Activated CD8-positive, alpha-beta memory T cell treated with anti-CD3 and anti-CD28 coated beads for 1 hour (primary cell): ENCODE data around the gene MEMO1.
"Not testable (repeated sequence)": the region's sequence is repeated elsewhere in the genome, so short reads cannot be mapped to it uniquely, and the experiment has no call there.

ENCODE experiments used
- DNase-seq, 2 donors: peaks; one replicate each; pipeline ENCODE4 v3.0.0-alpha.2; 2020; ENCODE audit warnings: low read depth in 1 of 2; ENCODE audit errors: extremely low read depth in 1 of 2

MEMO1 gene

GRCh38 chr2:31958140-31958717 is 52.6 kb downstream of the MEMO1 start:
- no peak for DNase-seq

- no peak for DNase-seq
These were observed 53.3 kb downstream of the MEMO1 start for GRCh38 chr2:31957354-31958139.

- DNase-seq = not testable (repeated sequence)
These were observed 53.9 kb downstream of the MEMO1 start for GRCh38 chr2:31956934-31957333.

- DNase-seq = no peak
These were observed 54.5 kb downstream of the MEMO1 start for GRCh38 chr2:31956312-31956711.

DNA sequence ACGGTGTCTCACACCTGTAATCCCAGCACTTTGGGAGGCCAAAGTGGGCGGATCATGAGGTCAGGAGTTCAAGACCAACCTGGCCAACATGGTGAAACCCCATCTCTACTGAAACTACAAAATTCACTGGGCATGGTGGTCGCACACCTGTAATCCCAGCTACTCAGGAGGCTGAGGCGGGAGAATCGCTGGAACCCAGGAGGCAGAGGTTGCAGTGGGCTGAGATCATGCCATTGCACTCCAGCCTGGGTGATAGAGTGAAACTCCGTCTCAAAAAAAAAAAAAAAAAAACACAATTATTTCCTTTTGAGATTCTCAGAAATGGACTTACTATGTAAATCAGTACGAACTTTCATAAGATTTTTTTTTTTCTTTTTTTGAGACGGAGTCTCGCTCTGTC is 57.7 kb downstream of the MEMO1 start:
- DNase-seq = not testable (repeated sequence)

- no peak for DNase-seq
These were observed 59.8 kb downstream of the MEMO1 start for GRCh38 chr2:31950946-31951562.

DNA sequence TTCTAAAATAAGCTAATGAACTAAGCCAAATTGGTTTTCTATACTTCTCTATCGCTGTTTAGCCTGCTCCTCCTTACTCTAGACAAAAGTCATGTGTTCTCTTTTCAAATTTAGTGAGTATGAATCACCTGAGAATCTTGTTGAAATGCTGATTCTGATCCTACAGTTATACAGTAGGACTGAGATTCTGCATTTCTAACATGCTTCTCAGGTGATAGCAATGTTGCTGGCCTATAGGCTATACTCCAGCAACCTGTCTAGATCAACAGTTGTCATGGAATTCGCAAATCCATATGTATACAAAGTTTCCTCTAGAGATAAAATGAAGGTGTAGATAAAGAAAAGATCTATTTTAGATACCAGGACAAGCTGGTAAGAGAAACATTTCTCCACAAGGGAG is 62.9 kb downstream of the MEMO1 start:
- DNase-seq = no peak

DNA sequence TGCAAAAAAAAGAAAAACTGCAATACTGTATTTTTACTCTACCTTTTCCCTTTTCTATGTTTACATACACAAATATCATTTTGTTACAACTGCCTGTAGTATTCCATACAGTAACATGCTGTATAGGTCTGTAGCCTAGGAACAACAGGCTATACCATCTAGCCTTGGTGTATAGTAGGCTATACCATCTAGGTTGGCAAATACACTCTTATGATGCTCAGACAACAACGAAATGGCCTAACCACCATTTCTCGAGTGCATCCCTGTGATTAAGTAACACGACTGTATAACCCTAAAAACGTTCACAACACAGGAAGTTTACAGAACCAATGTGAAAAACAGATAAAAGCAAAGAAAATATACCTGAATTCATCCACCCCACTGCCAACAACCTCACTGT is 64.0 kb downstream of the MEMO1 start:
- DNase-seq = no peak

GRCh38 chr2:31945572-31945935 is 65.3 kb downstream of the MEMO1 start:
- DNase-seq = no peak

DNA sequence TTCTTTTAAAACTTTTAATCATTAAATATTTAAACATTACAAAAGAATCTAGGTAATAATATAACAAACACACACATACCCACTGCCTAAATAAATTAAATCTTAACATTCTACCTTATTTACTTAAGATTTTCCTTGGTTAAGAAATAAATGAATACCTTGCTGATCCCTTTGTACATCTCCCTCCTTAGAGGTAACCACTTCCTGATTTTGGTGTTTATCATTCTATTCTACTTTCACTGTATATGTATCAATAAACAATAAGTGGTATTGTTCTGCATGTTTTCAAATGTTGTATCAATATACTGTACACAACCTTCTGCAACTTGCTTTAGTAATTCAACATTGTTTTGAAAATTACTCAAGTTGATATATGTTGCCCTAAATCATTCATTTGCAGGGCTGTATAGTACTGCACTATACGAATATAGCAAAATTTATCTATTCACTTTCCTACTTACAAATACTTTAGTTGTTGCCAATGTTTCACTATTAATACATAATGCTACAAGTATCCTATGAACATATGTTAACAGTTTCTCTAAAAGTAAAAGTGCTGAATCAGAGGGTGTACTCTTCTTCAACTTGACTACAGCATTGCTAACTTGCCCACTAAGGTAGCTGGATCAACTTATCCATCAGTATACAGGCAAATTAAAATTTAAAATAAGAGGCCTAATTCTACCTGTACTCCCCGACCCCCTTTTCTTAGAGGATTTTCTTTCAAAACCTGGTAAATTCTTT is 65.8 kb downstream of the MEMO1 start:
- no peak for DNase-seq

DNA sequence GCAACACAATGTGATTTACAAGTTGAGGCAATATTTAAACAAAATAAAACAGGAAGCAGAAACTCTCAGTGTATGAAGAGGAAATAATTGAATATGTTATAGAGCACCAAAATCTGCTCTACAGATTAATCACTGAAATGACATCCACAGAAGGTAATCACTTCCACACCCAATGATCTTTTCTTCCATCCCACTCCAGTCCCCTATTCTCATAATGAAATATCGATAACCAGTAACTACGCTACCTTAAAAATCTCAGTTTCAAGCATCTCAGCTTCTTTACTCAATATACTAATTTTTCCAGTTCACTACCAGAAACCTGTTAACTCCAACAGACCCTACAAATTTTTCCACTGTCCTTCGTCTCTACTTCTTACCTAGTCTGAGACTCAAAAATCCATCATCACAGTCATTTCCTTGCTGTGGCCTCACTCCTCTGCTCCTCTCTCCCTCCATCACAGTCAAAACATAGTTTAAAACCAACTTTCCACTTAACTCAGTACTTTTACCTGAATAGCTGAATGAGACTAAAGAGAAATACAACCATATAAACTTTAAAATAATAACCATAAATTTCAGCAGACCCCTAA is 67.1 kb downstream of the MEMO1 start:
- no peak for DNase-seq

DNA sequence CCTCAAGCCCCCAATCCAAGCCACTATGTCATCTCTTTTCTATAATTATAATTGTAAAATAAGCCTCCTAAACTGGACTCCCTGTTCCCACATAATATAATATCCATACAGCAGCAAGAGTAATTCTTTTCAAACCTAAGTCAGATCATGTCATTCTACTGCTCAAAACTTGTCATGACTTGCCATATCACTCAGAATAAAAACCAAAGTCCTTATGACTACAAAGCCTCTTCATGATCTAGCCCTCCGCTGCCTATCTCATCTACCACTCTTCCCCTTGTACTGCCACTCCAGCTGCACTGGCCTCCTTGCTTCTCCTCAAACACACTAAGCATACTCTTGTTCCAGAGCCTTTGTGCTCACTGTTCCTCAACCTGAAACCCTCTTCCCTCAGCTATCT is 69.9 kb downstream of the MEMO1 start:
- no peak for DNase-seq

GRCh38 chr2:31937741-31938140 is 73.1 kb downstream of the MEMO1 start:
- no peak for DNase-seq

DNA sequence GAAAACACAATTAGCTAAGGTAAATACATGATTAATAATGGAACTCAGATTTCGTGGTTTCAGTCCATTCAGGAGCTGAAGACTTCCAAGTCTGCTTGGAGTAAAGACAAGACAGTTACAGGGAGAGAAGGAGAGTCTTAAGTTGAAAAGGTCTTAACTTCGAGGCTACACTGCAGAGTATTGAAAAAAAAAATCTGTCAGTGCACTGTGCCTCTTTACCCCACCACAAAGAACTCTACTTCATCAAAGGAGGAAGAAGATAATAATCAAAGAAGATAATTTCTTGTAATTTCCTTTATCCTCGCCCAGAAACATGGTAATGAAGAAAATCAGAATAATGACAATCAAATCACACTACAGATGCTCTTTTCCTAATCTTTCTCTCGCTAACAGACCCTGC is 75.4 kb downstream of the MEMO1 start:
- DNase-seq = no peak

DNA sequence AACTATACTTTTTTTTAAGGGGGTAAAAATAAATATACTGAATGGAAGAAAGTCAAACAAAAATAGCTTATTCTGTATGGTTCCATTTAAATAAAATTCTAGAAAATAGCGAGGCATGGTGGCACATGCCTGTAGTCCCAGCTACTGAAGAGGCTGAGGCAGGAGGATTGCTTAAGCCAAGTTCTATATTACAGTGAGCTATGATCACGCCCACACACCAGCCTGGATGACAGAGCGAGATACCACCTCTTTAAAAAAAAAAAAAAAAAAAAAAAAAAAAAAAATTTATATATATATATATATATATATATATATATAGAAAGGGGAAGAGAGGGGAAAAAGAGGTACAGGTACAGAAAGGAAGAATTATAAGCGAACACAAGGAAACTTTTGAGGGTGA is 77.7 kb downstream of the MEMO1 start:
- DNase-seq = no peak

GRCh38 chr2:31932589-31932988 is 78.2 kb downstream of the MEMO1 start:
- DNase-seq = no peak

DNA sequence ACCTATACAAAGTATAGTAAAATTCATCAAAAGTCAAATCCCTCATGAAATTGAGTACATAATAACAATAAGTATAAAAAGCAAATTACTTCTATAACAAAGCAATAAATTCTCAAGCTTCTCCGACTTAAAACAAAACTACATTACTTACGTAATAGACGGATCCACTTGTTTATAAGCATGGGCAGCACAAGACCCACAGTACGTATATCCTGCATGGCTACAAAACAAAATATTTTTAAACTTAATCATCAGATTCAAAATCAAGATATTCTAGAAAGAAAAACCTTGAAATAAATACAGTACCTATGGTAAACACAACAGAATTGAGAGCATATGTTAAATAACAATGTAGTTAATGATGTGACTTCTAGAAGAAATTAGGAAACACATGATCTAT is 78.9 kb downstream of the MEMO1 start:
- no peak for DNase-seq

GRCh38 chr2:31925517-31925916 is 85.3 kb downstream of the MEMO1 start:
- DNase-seq = no peak

DNA sequence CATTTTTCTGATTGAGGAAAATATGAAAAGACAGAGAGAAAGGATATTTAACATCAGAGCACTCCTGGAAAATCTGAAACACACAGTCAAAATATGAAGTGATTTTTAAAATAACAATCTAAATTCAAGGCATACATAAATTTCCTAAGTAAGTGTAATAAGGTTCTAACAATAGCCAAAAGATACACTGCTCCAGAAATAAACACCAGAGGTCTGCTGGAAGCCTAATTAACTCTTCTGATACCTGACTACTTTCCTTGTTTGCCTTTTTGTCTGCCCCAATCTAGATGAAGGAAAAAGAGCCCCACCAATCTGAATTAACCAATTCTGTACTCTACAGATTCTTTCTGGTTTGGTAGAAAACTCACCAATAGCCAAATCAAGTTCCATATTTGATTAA is 87.1 kb downstream of the MEMO1 start:
- DNase-seq = no peak

DNA sequence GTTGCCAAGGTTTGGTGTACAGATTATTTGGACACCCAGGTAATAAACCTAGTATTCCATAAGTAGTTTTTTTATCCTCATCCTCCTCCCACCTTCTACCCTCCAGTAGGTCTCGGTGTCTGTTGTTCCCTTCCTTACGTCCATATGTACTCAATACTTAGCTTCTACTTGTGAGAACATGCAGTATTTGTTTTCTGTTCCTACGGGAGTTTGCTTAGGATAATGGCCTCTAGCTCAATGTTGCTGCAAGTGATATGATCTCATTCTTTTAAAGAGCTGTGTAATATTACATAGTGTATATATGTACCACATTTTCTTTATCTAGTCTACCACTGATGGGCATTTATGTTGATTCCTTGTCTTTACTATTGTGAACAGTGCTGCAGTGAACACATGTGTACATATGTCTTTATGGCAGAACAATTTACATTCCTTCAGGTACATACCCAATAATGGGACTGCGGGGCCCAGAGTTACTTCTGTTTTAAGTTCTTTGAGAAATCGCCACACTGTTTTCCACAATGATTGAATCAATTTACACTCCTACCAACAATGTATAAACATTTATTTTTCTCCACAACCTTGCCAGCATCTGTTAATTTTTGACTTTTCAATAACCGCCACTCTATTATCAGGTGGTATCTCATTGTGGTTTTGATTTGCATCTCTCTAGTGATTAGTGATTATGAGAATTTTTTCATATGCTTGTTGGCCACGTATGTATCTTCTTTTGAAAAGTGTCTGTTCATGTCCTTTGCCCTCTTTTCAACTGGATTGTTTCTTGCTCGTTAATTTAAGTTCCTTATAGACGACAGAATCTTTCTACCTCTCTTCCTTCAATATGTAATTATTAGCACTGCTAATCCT is 88.0 kb downstream of the MEMO1 start:
- DNase-seq = no peak
